EH (cell line): ENCODE measurements around the gene SLC16A13.
"Not testable (repeated sequence)": the region's sequence is repeated elsewhere in the genome, so short reads cannot be mapped to it uniquely, and the experiment has no call there.

Experiments
- DNase-seq: peaks from one replicate; pipeline ENCODE4 v3.0.0-alpha.2; 2015; ENCODE audit warnings: low read depth

Gene SLC16A13

DNA sequence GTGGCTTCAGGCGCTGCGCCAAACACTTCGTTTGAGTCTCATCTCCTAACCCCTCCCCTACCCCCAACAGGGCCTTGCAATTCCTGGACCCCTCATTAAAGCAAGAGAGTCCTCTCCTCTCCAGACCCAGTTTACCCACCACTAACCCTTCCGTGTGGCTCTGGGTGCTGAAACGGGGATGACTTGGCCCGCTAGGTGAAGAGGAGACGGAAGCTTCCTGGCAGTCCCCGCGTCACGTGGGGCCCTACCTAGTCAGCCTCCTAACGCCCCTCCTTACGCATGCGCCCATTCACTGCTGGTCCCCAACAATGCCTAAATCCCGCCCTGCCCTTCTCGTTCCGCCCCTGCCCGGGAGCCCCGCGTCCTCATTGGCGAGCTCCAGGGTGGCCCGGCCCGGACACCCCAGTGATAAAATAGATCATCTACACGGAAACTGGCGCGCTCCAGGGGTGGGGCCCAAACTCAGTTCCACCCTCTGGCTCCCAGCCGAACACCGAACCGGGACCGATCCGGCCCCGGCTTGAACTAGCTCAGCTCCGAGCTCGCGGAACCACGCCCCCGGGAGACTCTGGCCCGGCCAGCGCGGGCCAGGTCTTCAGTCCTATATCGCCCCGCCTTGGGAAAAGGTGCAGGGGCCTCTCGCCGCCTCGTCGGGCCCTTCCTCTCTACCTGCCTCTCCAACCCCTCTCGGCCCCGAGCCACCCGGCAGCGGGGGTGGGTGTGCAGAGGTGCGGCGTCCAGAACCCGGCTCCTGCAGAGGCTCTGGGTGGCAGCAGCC is at the start of gene SLC16A13:
TSS of gene SLC16A13 (plus strand) at position 425 of the 778 bp plus-strand sequence. CDS start 368 bp downstream, outside the sequence.
- peak; percentile 95 for DNase-seq

- no peak for DNase-seq
These were observed 49.1 kb upstream of the SLC16A13 start for GRCh38 chr17:6986676-6987075.

- DNase-seq: no peak
These were observed 46.0 kb upstream of the SLC16A13 start for GRCh38 chr17:6989779-6990178.

DNA sequence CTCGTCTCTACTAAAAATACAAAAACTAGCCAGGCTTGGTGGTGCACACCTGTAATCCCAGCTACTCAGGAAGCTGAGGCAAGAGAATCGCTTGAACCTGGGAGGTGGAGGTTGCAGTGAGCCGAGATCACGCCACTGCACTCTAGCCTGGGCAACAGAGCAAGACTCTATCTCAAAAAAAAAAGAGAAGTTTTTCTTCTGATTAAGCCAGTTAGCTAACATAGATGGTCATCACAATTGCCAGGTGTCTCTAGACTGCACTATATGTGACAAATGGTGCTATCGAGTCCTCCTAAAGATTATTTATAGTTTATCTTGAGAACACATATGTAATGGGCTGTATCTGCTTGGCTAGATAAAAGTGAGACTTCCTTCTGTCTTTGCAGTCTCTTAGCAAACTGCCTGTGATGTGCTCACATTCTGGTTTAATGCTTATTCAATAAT is 42.2 kb upstream of the SLC16A13 start:
- not testable (repeated sequence) for DNase-seq

DNA sequence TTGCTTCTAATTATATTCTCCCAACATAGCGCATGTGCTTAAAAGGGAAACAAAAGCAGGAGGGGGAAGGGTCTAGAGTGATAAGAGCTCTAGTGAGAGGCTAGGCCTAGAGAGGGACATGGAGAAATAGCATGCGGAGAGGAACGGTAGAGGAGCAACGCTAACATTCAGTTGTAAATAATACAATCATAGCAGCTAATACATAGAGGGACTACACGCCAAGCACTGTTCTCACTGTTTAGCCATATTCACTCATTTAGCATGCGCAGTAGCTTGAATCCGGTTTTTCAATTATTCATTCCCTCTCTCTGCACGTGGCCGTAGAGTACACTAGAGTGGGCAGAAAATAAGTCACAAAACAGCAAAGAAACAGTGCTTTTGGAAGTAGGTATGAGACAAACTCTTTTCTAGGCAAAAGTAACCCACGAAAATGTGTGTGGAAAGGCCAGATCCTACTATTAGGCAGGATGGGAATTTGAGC is 41.7 kb upstream of the SLC16A13 start:
- no peak for DNase-seq

GRCh38 chr17:6994666-6995256 is 41.1 kb upstream of the SLC16A13 start:
- peak; percentile 66 for DNase-seq

DNA sequence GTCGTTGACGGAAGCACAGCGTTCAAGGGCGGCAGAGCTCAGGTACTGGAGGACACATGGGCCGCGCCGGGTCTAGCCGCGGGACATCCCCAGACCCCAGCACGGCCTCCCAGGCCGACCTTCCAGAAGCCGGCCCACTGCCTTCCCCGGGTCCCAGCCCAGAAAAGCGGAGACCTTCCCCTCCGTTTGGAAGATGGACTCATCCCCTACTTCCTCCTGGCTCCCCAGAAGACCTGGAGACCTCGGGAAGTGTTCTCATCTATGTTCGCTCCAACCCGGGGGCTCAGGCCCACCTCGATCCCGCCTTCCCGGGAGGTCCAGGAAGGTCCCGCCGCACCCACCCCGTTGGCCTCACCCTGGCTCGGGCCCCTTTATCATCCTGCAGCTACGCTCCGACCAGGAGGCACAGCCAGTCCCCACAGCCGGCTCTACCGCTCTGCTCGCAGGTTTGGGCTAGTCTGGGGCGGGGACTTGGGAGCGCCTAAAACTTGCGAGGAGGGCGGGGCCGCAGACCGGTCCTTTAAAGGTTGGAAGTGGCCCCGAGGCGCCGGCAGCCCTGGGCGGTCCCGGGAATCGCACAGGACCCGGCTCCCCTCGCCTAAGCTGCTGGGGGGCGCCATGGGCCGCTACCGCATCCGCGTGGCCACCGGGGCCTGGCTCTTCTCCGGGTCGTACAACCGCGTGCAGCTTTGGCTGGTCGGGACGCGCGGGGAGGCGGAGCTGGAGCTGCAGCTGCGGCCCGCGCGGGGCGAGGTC is 40.1 kb upstream of the SLC16A13 start, which contains the start of gene ALOX12:
TSS of gene ALOX12 (plus strand) at position 550 of the 756 bp plus-strand sequence. CDS start at position 619, 69 bp downstream.
- DNase-seq: no peak

- no peak for DNase-seq
These were observed 39.4 kb upstream of the SLC16A13 start for GRCh38 chr17:6996256-6997011.

- DNase-seq: no peak
These were observed 38.6 kb upstream of the SLC16A13 start for GRCh38 chr17:6997171-6997570.

GRCh38 chr17:6998855-6999508 is 36.8 kb upstream of the SLC16A13 start:
- no peak for DNase-seq

GRCh38 chr17:7001318-7001961 is 34.4 kb upstream of the SLC16A13 start:
- DNase-seq: peak; percentile 35

DNA sequence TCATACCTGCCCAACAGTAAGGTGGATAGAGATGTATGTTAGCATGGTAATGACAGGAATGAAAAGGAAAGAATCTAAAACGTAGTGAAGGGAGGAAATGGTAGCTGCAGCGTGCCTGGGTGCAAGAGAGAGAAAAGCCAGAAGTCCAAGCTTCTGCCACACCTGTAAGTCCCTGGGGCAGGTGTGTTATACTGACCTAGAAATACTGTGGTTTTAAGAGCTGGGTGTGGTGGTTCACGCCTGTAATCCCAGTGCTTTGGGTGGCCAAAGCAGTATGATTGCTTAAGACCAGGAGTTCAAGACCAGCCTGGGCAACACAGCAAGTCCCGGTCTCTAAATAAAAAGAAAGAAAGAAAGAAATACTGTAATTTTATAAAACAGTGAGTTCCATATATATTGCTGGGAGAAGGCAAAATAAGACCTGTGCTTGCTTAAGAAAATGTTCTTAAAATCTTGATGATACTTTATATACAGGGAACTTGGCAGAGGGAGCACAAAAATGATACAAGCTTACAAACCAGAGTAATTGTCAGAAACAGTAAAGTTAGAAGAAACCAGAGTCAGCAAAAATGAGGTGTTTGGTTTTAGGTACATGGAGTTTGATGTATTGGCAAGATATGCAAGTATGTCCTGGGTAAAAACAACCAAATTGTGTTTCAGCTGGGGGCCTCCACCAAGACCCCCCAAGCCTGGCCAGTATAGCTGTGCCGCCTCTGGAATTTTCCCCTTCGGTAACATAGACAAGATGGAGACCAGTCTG is 33.3 kb upstream of the SLC16A13 start:
- no peak for DNase-seq

DNA sequence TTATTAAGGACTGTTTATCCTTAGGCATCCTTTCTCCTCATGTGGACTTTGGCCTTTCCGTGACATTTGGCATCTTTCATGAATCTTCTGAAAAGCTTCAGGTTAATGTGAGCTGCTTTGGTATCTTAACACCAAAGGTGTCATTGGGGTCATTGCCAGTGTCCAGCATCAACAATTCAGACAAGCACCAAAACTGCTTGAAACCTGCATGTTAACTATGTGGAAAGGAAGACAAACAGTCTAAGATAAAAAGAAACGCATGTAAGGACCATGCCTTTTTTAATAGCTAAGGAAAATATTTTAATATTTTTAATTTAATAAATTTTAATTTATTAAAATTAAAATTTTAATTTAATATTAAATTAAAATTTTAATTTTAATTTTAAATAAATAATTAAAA is 32.1 kb upstream of the SLC16A13 start:
- DNase-seq: no peak

DNA sequence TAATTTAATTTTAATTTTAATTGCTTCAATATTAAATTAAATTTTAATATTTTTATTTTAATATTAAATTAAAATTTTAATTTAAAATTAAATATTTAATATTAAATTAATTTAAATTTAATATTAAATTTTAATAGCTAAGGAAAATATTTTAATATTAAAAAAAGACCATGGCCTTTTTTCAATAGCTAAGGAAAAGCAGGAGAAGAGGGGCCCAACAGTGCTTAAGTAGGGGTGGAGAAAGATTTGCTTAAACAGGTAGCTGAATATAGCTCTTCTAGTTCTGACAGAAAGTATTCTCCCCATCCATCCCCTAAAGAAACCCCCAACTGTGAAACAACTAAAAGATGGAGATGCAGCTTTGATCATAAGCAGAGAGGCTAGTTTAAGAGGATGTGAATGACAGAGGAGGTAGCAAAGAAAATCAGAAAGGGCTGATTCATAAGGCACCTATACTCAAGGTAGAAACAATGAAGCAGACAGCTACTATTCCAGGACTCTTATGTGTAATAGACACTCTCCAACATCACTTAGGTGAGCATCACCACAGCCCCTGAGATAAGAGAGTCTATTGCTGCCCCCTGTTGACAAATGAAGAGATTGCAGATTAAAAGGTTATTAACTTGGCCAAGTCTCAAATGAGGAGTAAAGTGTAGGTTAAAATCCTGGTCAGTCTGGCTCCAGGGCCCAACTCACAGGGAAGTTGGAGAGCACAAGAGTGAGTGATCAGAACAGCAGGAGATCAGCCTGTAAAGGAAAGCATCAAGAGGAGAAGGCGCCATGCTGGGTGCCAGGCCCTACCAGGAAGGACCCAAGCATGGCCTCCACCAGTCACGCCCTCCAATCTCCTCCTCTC is 31.2 kb upstream of the SLC16A13 start:
- DNase-seq: peak; percentile 69

- DNase-seq: no peak
These were observed 30.1 kb upstream of the SLC16A13 start for GRCh38 chr17:7005716-7006115.

GRCh38 chr17:7007143-7007542 is 28.7 kb upstream of the SLC16A13 start:
- no peak for DNase-seq

DNA sequence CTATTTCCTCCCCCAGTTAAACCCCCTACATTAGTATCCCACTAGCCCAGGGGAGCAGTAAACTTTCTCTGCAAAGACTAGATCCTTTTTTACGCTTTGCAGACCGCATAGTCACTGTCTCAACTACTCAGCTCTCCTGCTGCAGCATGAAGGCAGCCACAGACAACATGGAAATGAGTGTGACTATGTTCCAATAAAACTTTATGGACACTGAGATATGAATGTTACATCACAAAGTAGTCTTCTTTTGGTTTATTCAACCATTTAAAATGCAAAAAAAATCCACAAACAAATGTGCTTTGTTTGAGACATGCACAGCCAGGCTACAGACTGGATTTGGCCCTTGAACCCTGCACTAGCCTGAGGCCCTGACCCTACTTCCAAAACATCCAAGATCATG is 25.3 kb upstream of the SLC16A13 start:
- no peak for DNase-seq

DNA sequence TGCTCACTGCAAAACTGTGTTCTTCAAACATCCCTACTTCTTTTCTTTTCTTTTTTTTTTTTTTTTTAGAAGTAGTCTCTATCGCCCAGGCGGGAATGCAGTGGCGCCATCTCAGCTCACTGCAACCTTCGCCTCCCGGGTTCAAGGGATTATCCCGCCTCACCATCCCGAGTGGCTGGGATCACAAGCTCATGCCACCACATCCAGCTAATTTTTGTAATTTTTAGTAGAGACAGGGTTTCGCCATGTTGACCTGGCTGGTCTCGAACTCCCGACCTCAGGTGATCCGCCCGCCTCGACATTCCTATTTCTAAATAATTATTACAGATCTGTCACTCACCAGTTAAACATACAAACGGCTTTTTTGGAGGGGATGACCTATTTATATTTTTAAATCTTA is 24.4 kb upstream of the SLC16A13 start:
- no peak for DNase-seq

DNA sequence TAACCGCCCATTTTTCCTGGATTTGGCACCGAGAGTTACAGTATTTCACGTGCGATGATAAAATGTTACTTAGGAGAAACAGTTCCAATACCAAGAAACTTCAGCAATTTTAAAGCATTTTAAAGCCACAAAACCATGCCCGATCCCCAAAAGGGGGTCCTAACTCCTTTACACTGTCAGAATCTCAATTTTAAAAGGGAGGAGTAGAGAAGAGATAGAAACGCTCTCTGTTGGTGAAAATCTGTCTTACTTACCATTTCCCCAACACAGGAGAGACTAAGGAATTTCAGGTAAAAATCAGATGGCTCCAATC is 23.9 kb upstream of the SLC16A13 start:
- no peak for DNase-seq
